Inflammatory macrophage (primary cell): ENCODE results near the gene TMEM185B.
A peak's percentile ranks its signal among the peaks of the same experiment; 100 is the strongest.

Experiments
- DNase-seq, 2 donors: peaks; one replicate each; pipeline ENCODE4 v3.0.0-alpha.2; 2020 to 2022

TMEM185B gene

GRCh38 chr2:120230515-120231471 lies 7.6 kb upstream of the TMEM185B start:
- DNase-seq, result no peak

DNA sequence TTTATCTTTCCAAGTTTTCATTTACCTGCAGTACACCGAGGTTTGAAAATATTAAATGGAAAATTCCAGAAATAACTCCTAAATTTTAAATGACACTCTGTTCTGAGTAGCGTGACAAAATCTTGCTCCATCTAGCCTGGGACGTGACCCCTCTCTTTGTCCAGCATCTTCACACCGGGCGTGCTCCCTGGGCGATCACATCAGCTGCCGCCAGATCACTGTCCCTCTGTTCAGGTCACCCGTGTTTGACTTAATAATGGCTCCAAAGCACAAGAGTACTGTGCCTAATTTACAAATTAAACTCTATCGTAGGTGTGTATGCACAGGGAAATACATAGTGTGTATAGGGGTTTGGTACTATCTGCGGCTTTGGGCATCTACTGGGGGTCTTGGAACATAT lies 6.1 kb upstream of the TMEM185B start:
- no peak for DNase-seq

DNA sequence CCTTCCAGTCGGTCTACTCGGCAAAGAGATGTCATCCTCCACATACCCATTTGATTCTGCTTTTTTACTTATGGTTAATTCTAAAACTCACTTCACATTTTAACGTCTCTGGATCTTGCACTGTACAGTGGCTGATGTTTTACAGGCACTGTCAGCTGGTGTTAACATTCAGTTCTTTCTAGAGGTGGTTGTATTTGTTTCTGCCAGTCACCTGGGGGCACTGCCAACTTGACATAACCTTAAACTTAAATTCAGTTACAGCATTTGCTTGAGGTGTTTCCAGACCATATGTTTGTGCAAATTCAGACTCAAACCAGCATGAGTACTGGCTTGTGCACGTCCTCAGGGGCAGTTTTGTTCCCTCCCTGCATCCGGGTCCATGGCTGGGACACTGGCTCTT lies 5.3 kb upstream of the TMEM185B start:
- DNase-seq, result no peak

DNA sequence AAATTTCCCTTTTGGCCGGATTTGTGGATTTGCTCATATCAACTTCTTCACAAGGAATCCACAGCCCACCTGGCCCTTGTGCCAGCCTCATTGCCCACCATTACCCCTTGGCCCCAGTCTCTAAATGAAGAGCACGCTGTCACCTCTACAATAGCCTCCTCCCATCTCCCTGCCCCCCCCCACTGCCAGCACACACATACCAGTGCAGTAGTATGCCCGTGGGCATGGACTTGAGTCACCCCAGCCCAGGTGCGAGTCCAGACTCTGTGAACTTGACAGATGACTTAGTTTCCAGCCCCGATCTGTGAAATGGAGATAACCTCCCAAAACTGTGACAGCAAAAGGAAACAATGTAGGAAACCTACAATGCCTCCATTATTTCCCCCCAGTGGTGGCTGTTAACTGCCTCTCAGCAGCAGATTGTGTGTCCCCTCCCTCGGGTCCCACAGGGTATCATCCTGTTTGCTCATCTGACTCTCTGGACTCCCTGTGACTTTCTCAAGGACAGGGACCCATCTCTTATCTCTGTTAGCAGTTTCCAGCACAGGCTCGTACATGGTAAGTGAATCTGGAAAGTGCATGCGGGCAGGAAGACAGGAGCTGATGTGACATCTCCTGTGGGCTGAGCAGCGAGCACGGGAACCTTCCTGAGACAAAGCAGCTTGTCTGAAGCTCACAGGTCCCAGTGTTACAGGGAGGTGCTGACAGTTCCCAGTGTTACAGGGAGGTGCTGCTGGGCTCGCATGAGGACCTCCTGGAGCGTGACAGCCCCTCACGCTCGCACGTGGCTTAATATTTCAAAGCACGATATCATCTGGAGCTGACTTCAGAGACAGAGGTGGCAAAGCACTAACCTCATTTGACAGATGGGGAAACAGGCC lies 4.2 kb upstream of the TMEM185B start:
- no peak for DNase-seq

DNA sequence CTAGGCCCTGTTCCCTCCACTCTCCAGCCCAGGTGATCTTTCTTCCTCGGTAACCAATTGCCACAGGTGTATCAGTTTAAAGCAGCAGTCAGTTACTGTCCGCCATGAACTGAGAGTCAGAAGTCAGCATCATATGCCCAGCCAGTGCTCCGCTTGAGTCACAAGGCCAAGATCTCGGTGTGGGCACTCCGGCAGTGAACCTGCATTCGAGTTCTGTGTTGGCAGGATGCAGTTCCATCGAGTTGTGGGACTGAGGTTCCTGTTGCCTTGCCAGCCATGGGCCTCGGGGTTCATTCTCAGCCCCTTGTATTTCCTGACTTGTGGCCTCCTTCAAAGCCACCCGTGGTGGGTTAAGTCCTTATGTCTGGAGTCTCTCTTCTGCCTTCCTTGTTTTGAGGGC lies 3.1 kb upstream of the TMEM185B start:
- DNase-seq, result no peak

GRCh38 chr2:120225549-120226065 lies 2.4 kb upstream of the TMEM185B start:
- DNase-seq, result no peak

DNA sequence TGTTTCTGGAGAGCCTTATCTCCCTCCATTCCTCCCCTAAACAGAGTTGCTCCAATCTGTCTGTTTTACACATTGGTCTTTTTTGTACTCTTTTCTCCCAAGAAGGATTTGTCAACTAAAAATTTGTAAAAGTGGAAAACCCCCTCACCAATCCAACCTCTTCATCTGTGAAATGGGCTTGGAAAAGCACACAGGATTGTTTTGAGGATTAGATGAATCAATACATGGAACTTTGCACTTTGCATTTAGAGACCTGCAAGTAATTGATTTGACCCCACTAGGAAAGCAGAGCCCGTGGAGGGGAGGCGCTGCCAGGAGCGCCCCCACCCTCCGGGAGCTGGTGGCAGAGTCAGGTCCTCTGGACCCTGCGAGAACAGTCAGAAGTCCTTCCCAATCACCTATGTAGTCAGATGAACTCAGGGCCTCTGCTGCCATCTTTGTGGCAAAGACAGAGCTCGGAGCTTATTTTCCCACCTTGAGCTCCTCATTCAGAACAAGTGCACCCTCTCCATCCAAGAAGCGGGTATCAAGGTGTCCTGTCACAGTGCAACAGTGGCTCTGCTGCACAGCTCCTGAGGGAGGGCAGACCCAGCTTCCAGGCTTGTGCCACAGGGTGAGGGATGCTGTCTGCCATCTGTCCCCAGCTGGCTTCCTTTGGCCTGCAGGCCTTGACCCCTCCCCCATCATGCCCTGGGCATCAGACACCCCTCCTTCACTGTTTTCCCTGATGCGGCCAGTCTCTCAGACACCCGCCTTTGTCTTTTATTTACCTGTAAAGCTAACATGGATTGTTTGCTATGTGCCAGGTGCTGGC lies 1.7 kb upstream of the TMEM185B start:
- no peak for DNase-seq

- DNase-seq, result no peak
Observed at GRCh38 chr2:120224256-120224655, 1.1 kb upstream of the TMEM185B start.

DNA sequence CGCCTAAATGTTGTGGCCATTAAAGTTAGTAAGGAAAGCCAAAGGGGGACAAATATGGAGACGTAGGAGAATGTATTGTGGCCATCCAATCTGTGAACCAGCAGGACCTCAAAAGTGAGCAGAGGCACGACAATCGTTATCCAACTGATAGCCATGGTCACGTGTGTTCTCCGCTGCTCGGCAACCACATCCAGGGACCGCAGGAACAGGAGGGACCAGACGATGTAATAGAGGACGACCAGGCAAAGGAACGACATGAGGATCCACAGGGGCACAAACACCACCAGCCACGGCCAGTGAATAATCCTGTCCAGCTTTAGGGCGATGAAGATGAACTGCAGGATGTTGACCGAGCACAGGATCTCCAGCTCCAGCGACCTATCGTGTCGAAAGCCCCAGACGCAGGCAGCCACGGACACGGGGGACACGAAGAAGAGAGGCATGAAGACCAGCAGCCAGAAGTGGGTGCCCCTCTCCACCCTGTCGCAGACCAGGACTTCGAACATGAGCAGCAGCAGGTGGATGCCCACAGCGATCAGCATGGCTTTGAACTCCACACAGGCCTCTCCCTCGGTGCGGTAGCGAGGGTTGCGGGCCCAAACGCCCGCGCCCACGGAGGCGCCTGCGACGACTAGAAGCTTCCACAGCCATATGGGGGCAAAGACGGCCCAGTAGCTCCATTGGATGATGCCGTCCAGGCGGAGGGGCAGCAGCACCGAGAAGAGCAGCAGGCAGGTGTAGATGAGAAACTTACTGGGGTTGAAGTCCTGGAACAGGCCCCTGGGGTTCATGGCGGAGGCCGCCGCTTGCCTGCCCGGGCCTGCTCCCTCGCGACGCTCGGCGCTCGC lies 790 bp downstream of the TMEM185B start:
- DNase-seq, result no peak

DNA sequence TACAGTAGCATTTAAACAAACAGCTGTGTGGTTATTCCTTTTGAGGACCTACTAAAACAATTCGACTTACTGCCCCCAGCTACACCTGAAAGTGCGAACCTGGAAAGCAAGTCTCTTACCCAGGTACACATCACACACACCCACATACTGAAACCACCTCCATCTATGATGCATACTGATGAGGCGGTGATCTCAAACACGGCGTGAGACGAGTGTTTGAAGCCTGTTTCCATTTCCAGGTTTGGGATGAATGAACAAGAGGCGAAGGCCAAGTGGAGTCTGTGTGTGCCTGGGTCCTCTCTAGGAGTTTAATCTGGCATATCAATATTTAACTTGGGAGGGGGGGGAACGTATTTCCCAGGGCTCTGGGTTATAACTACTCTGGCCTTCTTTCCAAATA lies 1.6 kb downstream of the TMEM185B start:
- DNase-seq, result no peak

DNA sequence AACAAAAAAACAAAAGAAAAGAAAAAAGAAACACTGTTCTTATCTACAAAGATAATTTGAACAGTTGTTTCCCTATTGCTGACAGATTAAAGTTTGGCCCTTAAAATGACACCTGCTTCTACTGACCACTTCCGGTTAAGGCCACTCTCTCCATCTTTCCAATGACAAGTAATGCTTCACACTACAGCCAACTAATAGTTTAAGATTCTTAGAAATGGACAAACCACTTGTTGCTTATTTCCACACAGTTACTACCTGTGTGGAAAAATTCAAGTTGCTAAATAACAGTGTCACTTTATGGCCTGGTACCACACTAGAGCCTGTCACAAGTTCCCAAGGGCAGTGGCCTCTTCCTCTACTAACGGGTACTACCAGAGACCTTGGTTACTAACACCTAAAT lies 2.4 kb downstream of the TMEM185B start:
- no peak for DNase-seq

- no peak for DNase-seq
Observed at GRCh38 chr2:120219766-120220165, 3.4 kb downstream of the TMEM185B start.

DNA sequence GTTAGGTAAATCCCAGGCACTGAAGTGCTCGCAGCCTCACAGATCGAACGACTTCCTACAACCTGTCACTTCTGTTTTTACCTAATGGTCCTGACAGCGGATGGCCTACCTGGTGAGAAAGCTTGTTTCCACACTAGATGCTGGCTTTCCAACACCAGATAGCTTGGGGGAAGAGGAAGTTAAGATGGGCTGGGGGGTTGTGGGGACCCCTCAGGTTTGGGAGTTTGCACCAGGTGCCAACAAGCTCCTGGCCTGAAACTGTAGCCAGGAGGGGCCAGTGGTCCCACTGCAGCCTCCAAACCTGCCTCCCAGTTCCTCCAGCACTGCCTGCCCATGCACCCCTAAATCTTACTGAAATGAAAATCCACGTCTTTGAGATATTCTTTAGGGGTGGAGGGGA lies 3.9 kb downstream of the TMEM185B start:
- DNase-seq, result no peak

DNA sequence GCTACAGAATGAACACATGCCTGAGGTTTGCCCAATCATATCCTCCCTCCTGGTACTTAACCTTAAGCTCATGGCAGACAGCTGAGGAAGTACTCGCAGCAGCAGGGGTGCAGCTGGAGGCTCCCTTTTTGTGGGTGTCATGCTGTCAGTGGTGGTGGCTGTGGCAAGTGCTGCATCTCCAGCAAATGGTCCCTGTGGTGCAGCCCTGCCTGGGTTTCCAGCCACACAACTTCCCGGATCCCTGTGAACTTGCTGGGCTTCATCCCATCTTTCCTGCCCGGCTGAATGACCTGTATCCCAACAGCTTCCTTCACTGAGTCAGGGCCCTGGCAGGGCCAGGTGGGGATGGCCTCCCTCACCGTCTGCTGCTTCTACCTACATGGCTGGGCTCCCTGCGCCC lies 5.0 kb downstream of the TMEM185B start:
- DNase-seq, result no peak

DNA sequence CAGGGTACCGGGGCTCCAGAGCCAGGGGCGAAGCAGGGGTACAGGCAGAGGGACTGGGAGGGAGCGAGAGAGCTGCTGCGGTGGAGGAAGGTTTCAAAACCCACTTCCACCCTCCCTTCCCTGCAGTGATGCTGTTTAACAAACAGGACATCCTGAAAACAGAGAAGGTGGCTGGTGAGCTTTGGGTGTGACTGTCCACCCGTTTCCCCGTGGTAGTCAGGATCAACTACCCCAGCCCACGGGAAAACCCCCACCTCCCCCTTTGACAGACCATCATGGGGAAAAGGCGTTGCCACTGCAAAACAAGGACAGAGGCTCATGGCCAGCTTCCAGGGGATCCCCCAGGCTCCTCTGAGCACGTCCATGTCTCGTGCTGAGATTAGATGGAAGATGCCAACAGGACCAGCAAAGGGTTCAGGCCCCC lies 12.9 kb downstream of the TMEM185B start:
- peak in 1 of 2 donors; percentile 11 for DNase-seq

- DNase-seq, result no peak
Observed at GRCh38 chr2:120209427-120210269, 13.6 kb downstream of the TMEM185B start.

GRCh38 chr2:120208381-120209353 lies 14.5 kb downstream of the TMEM185B start:
- no peak for DNase-seq

GRCh38 chr2:120206022-120206581 lies 17.1 kb downstream of the TMEM185B start:
- no peak for DNase-seq
